HG02759 (cell line): ENCODE results near the gene CLSTN2.
A peak's percentile ranks its signal among the peaks of the same experiment; 100 is the strongest.

Experiments
- ATAC-seq: cut with Tn5 transposase; IDR thresholded peaks from one replicate; pipeline ENCODE4 v1.9.1; 2021; ENCODE audit warnings: mild to moderate bottlenecking, moderate library complexity; ENCODE audit not compliant: unreplicated experiment

CLSTN2 gene

GRCh38 chr3:140530131-140530530 is 595.1 kb downstream of the CLSTN2 start:
- no peak for ATAC-seq

- no peak for ATAC-seq
Observed at GRCh38 chr3:140530603-140531002, 595.6 kb downstream of the CLSTN2 start.

DNA sequence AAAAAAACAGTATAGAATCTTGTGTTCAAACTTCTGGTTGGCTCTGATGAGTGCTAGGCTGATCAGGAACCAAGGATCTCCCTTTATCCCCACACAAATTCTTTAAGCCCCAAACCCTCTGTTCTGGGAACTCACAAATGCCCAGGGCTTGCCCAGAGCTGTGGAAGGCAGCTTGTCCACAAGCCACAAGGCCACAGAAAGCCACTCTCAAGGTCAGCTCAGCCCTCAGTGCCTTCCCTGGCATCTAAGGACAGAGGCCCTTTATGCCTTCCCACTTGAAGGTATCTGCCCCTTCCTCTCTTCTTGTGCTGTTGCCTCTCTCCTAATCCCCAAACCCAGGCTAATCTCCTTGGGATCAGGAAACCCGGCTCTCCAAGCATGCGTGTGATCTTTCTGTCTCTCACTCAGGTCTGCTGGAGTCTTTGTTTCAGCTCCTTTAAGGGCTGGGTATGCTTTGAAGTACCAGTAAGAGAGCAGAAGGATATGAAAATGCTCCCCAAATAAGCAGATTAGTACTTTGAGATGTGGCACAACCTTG is 597.9 kb downstream of the CLSTN2 start:
- ATAC-seq, result no peak

- no peak for ATAC-seq
Observed at GRCh38 chr3:140536926-140537726, 602.1 kb downstream of the CLSTN2 start.

DNA sequence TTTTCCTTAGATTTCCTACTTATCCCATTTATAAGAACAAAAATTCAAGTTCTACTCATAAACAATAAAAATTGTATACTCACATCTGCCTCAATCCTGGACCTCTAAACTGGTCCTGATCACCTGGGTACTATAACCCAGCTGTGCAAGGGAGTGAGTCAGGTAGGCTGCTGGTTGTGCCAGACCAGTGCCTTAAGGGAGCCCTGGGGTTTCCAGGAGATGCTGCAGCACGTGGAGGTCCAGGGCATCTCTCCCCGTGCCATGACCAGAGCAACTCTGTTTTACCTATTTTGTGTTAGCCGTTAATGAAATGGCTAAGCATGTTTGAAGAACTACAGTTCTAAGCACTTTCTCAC is 602.7 kb downstream of the CLSTN2 start:
- ATAC-seq, result no peak

DNA sequence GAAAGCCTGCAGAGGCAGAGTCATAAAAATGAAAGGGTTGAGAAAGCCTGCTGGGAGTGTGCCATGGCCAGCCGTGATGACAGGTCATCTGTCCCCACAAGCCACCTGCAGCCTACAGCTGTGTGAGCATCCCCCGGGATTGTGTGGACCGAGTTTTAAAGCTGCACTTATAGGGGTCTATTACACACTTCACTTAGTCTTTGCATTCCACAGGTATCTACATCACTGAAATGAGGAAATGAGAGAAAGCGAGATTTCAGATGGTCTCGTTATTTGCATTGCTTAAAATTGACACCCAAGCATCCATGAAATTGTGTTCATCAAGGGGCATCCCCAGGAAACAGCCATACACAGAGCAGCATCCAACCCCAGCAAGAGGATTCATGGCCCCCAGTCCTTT is 605.3 kb downstream of the CLSTN2 start:
- peak; percentile 76 for ATAC-seq

GRCh38 chr3:140541975-140542653 is 607.1 kb downstream of the CLSTN2 start:
- ATAC-seq, result no peak

DNA sequence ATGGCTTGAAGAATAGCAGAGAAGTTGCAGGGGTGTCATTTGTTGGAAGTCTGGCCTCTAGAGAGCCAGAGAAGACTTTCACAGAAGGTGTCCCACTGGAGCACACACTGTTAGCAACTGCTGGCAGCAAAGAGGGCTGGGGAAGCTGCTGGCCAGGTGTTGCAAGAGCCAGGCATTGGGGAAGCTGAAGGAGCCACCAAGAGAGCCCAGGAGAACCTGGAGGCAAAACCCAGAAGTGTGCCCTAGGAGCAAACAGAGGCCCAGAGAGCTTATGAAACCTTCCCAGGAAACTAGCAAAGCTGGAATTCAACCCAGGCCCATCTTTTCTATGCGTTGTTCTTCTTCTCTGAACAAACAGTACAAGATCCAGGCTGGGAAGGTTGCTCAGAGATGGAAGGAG is 610.2 kb downstream of the CLSTN2 start:
- ATAC-seq, result no peak

GRCh38 chr3:140545756-140546155 is 610.8 kb downstream of the CLSTN2 start:
- no peak for ATAC-seq

- ATAC-seq, result no peak
Observed at GRCh38 chr3:140546649-140547048, 611.7 kb downstream of the CLSTN2 start.

DNA sequence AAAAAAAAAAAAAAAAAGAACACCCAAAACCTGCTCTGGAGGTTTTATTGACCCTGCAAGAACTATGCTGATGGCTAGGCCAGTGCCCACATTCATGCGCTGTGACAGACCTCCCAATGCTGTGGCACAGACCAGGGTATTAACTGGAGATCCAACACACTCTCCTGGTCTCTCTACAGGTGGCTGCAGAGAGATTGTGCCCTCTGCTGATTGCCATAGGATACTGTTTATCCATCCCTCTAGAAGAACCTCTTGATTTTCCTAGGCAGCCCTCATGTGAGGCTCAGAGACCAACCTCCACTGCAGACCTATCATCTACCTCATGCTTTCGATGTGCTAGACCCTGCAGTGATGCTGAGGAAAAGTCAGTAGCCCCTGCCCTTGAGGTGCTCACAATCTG is 617.4 kb downstream of the CLSTN2 start:
- ATAC-seq, result no peak

DNA sequence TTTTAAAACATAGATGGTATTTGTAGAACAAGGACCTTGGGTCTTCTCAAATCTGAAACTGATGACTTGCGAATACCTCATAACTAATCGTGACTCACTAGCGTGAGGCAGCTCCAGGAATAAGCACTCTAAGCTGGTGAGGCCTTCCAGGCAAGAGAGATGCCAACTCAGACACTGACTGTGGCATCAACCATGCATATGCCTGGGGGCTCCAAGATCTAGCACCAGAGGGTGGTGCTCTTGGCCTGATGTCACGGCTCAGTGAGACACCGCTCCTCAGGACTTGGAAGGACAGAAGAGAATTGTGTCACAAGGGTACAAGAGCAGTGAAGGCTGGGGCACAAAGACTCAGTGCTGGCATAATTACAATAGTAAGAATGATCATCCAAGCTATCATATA is 617.9 kb downstream of the CLSTN2 start:
- ATAC-seq, result no peak

- no peak for ATAC-seq
Observed at GRCh38 chr3:140553591-140553990, 618.6 kb downstream of the CLSTN2 start.

GRCh38 chr3:140555666-140556065 is 620.7 kb downstream of the CLSTN2 start:
- ATAC-seq, result no peak

- ATAC-seq, result no peak
Observed at GRCh38 chr3:140557476-140557875, 622.5 kb downstream of the CLSTN2 start.

DNA sequence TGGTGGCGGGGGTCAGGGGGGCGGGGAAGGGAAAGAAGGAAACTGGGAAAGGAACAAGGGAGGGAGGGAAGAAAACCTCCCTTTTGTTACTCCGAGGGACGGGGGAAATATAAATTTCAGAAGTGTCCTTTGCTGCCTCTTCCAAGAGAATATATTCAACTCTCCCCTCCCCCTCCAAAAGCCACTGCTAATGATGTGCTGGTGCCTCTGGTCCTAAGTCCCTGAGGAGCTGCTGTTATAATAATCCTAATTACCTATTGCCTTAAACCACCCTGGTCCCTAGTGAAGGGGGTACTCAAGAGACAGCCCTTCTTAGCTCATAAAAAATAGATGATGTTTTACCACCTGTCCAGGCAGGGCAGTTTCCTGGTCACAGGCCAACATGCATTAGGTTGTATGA is 624.6 kb downstream of the CLSTN2 start:
- no peak for ATAC-seq

- no peak for ATAC-seq
Observed at GRCh38 chr3:140563206-140563760, 628.3 kb downstream of the CLSTN2 start.

DNA sequence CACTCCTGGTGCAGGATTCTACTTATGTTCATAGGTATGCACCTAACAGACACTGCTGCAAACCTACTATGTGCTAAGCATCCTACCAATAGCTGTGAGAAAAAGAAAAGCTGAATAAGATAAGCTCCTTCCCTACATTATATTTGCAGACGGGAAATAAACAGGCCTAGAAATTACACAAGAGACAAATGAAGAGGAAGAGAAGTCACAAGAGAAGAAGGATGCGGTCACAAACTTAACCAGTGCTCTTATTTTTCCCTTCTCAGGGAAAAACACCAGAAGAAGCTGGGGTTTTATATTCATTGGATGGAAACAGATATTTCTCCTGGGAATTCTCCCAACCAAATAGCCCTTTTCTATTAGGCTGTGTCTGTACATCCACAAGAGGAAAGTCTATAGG is 633.1 kb downstream of the CLSTN2 start:
- ATAC-seq, result no peak

DNA sequence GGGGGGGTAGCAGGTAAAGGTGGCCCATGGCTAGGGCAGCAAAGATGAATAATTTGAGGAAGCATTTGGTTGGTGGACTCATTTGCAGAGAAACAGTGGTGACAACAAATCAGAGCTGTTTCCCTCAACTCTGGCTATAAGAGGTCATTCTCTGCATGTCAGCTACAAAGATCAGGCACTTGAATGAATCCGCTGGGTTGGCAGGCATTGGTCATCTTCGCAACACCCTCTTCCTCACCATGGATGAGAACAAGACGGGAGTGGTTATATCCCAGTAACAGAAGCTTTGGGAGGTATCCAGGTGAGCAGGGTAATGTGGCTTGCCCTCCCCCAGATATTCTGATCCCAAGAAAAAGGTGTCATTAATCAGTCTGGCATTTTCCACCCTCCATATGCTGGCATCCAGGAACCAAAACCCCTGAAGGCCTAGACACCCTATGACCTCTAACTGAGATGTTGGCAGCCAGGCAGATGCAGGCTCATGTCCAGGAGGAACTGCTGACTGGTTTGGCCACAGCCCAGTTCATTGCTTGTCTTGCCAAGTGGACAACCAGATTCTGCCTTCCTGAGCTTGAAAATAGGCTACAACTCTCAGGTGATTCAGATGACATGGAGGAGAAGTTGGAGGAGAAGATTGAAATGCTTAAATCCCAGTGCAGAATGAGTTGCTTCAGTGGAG is 634.0 kb downstream of the CLSTN2 start:
- no peak for ATAC-seq

DNA sequence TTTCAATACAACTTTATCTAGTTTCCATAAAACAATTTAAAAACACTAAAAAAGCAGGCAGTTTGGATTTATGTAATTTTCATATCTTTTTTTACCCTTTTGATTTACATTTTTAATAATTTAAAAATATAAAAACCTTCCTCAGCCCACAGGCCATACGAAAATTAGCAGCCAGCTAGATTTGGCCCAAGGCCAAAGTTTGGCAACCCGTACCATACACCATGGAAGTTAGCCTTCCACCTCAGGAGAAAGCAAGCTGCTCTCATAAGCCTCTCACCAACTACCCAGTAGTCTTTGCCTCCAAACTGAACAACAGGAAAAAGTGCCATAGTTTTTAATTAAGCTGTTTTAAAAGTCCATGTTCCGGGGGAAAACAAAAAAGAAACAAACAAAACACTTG is 635.6 kb downstream of the CLSTN2 start:
- ATAC-seq, result no peak

DNA sequence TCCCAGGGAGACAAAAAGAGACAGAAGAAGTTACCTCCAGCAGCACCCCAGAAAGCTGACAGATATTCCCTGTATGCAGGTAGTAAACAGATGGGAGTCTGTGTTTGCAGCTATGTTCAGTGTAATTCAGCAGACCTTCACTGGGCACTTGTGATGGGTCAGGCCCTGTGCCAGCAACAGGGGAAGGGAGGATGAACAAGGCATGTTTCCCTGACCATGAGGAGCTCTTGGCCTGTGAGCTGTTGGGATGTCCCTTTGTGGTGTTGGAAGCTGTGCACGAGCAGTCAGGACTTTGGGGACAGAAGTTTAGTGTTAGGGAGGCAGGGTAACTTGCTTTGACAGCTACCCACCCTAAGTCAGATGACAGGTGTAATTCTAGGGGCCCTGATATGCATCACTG is 636.9 kb downstream of the CLSTN2 start:
- ATAC-seq, result no peak
